ENCODE data around the gene NETO2.

The NETO2 gene

DNA sequence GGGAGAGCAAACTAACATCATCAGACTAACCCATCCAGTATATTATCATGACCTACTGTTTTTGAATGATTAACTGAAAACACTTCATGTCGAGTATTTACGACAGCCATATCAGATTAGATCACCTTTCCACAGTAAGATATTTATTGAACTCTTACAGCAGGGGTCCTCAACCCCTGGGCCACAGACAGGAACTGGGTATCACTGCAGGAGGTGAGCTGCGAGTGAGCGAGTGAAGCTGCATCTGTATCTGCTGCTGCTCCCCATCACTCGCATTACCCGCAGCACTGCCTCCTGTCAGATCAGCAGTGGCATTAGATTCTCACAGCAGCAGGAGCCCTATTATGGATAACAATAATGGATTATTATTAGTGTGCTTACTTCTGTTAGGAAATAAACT is 59.5 kb downstream of the NETO2 start:
- no peak for TF ChIP-seq ZNF133 (tag by site-specific recombination; IDR thresholded peaks at IDR 0.05)
- TF ChIP-seq ZNF610 (tag by site-specific recombination; IDR thresholded peaks at IDR 0.05; ENCODE audit: borderline replicate concordance): peak; percentile 85; the same call in 1 of the 2 replicates
- no peak for TF ChIP-seq GFI1B (tag by site-specific recombination; IDR thresholded peaks at IDR 0.05)
- TF ChIP-seq, protein P1, sequence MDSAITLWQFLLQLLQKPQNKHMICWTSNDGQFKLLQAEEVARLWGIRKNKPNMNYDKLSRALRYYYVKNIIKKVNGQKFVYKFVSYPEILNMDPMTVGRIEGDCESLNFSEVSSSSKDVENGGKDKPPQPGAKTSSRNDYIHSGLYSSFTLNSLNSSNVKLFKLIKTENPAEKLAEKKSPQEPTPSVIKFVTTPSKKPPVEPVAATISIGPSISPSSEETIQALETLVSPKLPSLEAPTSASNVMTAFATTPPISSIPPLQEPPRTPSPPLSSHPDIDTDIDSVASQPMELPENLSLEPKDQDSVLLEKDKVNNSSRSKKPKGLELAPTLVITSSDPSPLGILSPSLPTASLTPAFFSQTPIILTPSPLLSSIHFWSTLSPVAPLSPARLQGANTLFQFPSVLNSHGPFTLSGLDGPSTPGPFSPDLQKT (IDR thresholded peaks at IDR 0.05; ENCODE audit: borderline replicate concordance, low read depth, low read length): no peak
- TF ChIP-seq, protein P2, sequence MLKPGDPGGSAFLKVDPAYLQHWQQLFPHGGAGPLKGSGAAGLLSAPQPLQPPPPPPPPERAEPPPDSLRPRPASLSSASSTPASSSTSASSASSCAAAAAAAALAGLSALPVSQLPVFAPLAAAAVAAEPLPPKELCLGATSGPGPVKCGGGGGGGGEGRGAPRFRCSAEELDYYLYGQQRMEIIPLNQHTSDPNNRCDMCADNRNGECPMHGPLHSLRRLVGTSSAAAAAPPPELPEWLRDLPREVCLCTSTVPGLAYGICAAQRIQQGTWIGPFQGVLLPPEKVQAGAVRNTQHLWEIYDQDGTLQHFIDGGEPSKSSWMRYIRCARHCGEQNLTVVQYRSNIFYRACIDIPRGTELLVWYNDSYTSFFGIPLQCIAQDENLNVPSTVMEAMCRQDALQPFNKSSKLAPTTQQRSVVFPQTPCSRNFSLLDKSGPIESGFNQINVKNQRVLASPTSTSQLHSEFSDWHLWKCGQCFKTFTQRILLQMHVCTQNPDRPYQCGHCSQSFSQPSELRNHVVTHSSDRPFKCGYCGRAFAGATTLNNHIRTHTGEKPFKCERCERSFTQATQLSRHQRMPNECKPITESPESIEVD (tag by site-specific recombination; IDR thresholded peaks at IDR 0.05): no peak
- TF ChIP-seq GLI2 (tag by site-specific recombination; IDR thresholded peaks at IDR 0.05; ENCODE audit: borderline replicate concordance, low read depth): no peak
- TF ChIP-seq ZNF248 (tag by site-specific recombination; IDR thresholded peaks at IDR 0.05): no peak
- no peak for TF ChIP-seq ZBTB21 (tag by site-specific recombination; IDR thresholded peaks at IDR 0.05)
- TF ChIP-seq, protein P3, sequence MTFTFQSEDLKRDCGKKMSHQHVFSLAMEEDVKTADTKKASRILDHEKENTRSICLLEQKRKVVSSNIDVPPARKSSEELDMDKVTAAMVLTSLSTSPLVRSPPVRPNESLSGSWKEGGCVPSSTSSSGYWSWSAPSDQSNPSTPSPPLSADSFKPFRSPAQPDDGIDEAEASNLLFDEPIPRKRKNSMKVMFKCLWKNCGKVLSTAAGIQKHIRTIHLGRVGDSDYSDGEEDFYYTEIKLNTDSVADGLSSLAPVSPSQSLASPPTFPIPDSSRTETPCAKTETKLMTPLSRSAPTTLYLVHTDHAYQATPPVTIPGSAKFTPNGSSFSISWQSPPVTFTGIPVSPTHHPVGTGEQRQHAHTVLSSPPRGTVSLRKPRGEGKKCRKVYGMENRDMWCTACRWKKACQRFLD (tag by site-specific recombination; IDR thresholded peaks at IDR 0.05): no peak
- TF ChIP-seq ZNF341 (tag by site-specific recombination; IDR thresholded peaks at IDR 0.05; ENCODE audit: low read depth): no peak
- TF ChIP-seq ZIC2 (tag by site-specific recombination; IDR thresholded peaks at IDR 0.05): peak; percentile 74
- TF ChIP-seq ZNF114 (tag by site-specific recombination; IDR thresholded peaks at IDR 0.05): no peak
- TF ChIP-seq, protein P4, sequence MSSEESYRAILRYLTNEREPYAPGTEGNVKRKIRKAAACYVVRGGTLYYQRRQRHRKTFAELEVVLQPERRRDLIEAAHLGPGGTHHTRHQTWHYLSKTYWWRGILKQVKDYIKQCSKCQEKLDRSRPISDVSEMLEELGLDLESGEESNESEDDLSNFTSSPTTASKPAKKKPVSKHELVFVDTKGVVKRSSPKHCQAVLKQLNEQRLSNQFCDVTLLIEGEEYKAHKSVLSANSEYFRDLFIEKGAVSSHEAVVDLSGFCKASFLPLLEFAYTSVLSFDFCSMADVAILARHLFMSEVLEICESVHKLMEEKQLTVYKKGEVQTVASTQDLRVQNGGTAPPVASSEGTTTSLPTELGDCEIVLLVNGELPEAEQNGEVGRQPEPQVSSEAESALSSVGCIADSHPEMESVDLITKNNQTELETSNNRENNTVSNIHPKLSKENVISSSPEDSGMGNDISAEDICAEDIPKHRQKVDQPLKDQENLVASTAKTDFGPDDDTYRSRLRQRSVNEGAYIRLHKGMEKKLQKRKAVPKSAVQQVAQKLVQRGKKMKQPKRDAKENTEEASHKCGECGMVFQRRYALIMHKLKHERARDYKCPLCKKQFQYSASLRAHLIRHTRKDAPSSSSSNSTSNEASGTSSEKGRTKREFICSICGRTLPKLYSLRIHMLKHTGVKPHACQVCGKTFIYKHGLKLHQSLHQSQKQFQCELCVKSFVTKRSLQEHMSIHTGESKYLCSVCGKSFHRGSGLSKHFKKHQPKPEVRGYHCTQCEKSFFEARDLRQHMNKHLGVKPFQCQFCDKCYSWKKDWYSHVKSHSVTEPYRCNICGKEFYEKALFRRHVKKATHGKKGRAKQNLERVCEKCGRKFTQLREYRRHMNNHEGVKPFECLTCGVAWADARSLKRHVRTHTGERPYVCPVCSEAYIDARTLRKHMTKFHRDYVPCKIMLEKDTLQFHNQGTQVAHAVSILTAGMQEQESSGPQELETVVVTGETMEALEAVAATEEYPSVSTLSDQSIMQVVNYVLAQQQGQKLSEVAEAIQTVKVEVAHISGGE (tag by site-specific recombination; conservative IDR thresholded peaks at IDR 0.05; ENCODE audit: low read depth): no peak
- Histone ChIP-seq H3K9me3 (ENCODE audit: control insufficient read depth, insufficient read depth, low read depth, low read length) (no peaks in the 10 kb centered on the region), H3K4me1 (ENCODE audit: control insufficient read depth, insufficient read depth, low read length) (no peaks in the 10 kb centered on the region), H3K36me3 (ENCODE audit: control insufficient read depth in 2 of 2, insufficient read depth in 1 of 2, low read length in 2 of 2) (peaks cover 3 to 36% of the 10 kb centered on the region in 2 experiments; a peak in 1 of 3 replicates), H3K4me3 (ENCODE audit: low read depth, low read length) (no peak overlapping the region), H3K27ac (ENCODE audit: extremely low read depth, low read depth, low read length) (no peak overlapping the region)
- ChIA-PET CTCF (no interaction called here), POLR2A (no interaction called here)

DNA sequence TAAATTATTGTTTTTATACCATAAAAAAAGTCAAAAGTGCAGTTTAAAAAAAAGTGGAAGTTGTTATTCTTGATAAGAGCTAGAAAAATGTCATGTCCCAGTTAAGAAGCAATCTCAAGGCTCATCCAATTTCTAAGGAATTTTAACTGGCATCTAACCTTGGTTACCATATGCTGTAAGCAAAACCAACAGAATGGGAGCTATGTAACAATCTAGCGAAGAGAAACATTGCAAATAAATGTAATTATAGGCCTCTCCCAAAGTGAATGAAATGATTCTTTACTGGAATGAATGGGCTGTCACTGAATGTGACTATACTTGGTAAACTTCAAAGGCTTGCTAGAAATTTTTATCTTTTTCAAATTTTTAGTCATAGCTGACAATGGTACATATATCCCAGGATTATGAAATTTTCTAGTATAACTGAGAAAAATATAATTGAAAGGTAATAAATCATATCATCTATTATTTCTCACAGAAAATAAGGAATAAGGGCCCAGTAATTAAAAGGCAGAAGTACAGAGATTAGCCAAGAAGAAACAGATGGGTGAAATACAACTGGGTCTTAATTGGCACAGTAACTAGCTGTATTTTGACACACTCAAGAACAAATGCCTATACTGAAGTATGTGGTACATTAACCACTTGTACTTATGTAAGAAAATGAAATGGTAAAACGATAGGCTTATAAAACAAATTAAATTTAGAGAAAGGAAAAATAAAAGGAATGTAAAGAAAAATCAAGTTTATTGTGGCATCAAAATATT is 61.5 kb downstream of the NETO2 start:
- CTCF ChIA-PET: interaction anchor here (0.6 to 1.6 kb wide), 3 partner anchors 16 to 902 kb away, joined by 3 to 6 read pairs (median 3); no protein-coding TSS in a partner anchor
- no peaks in the 10 kb centered on the region for H3K4me1 ChIP-seq (ENCODE audit: control insufficient read depth, insufficient read depth, low read length)
- peaks cover 3 to 28% of the 10 kb centered on the region in 2 experiments; a peak in 1 of 3 replicates for H3K36me3 ChIP-seq (ENCODE audit: control insufficient read depth in 2 of 2, insufficient read depth in 1 of 2, low read length in 2 of 2)
- no peaks in the 10 kb centered on the region for H3K9me3 ChIP-seq (ENCODE audit: control insufficient read depth, insufficient read depth, low read depth, low read length)
- POLR2A ChIA-PET: interaction anchor here (0.5 kb wide), 1 partner anchor 1396 kb away, joined by 4 read pairs; no protein-coding TSS in a partner anchor
- no peak overlapping the region for H3K4me3 ChIP-seq (ENCODE audit: low read depth, low read length)
- no peak overlapping the region for H3K27ac ChIP-seq (ENCODE audit: extremely low read depth, low read depth, low read length)
- TF ChIP-seq ZFP41 (tag by site-specific recombination; IDR thresholded peaks at IDR 0.05; ENCODE audit: borderline replicate concordance) (no peak), HOXD13 (CRISPR knock-in tag; IDR thresholded peaks at IDR 0.05; ENCODE audit: borderline replicate concordance) (no peak), ZNF155 (tag by site-specific recombination; IDR thresholded peaks at IDR 0.05) (no peak), ZNF214 (tag by site-specific recombination; IDR thresholded peaks at IDR 0.05; ENCODE audit: borderline replicate concordance) (no peak), OSR2 (tag by site-specific recombination; IDR thresholded peaks at IDR 0.05) (no peak)
- TF ChIP-seq, protein P5, sequence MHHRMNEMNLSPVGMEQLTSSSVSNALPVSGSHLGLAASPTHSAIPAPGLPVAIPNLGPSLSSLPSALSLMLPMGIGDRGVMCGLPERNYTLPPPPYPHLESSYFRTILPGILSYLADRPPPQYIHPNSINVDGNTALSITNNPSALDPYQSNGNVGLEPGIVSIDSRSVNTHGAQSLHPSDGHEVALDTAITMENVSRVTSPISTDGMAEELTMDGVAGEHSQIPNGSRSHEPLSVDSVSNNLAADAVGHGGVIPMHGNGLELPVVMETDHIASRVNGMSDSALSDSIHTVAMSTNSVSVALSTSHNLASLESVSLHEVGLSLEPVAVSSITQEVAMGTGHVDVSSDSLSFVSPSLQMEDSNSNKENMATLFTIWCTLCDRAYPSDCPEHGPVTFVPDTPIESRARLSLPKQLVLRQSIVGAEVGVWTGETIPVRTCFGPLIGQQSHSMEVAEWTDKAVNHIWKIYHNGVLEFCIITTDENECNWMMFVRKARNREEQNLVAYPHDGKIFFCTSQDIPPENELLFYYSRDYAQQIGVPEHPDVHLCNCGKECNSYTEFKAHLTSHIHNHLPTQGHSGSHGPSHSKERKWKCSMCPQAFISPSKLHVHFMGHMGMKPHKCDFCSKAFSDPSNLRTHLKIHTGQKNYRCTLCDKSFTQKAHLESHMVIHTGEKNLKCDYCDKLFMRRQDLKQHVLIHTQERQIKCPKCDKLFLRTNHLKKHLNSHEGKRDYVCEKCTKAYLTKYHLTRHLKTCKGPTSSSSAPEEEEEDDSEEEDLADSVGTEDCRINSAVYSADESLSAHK (tag by site-specific recombination; IDR thresholded peaks at IDR 0.05): no peak
- TF ChIP-seq, protein P6, sequence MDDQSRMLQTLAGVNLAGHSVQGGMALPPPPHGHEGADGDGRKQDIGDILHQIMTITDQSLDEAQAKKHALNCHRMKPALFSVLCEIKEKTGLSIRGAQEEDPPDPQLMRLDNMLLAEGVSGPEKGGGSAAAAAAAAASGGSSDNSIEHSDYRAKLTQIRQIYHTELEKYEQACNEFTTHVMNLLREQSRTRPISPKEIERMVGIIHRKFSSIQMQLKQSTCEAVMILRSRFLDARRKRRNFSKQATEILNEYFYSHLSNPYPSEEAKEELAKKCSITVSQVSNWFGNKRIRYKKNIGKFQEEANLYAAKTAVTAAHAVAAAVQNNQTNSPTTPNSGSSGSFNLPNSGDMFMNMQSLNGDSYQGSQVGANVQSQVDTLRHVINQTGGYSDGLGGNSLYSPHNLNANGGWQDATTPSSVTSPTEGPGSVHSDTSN (CRISPR knock-in tag; IDR thresholded peaks at IDR 0.05): no peak
